Endothelial cell (in vitro differentiated cells): ENCODE data around the gene BACH2. TPM values are rescaled to one million over a fixed set of nuclear protein-coding genes. Genes with fewer than 3 reads are reported as not detected.

Experiments
- DNase-seq: peaks from one replicate; pipeline ENCODE4 v3.0.0; 2021; ENCODE audit warnings: low spot score
- H3K27ac Mint-ChIP-seq: one replicate; pipeline ENCODE4 v1.8.0; 2021; ENCODE audit warnings: mixed read lengths, inconsistent platforms; ENCODE audit not compliant: unreplicated experiment
- H3K27me3 Mint-ChIP-seq: one replicate; pipeline ENCODE4 v1.8.0; 2021; ENCODE audit warnings: mild to moderate bottlenecking, moderate library complexity, mixed read lengths, inconsistent platforms; ENCODE audit not compliant: unreplicated experiment
- H3K36me3 Mint-ChIP-seq: one replicate; pipeline ENCODE4 v1.8.0; 2021; ENCODE audit warnings: mild to moderate bottlenecking, low read depth, mixed read lengths, inconsistent platforms; ENCODE audit not compliant: unreplicated experiment
- H3K4me1 Mint-ChIP-seq: one replicate; pipeline ENCODE4 v1.8.0; 2021; ENCODE audit warnings: mild to moderate bottlenecking, mixed read lengths, inconsistent platforms; ENCODE audit not compliant: unreplicated experiment
- H3K4me3 Mint-ChIP-seq: one replicate; pipeline ENCODE4 v1.8.0; 2021; ENCODE audit warnings: mild to moderate bottlenecking, mixed read lengths, inconsistent platforms; ENCODE audit not compliant: unreplicated experiment
- H3K9me3 Mint-ChIP-seq: one replicate; pipeline ENCODE4 v1.8.0; 2021; ENCODE audit warnings: mixed read lengths, inconsistent platforms; ENCODE audit not compliant: unreplicated experiment
- total RNA-seq: library from RNA; stranded (reverse); fragmentation: NEBNext Ultra II Directional; extraction: Animal tissue kit (Norgen Biotek cat#: 25700); gene quantifications from one replicate; pipeline ENCODE4 v1.2.1, GENCODE V29; 2021; ENCODE audit not compliant: unreplicated experiment
- TF ChIP-seq, protein P1 (sequence below): fragments of 200-600 bp; sonication (generic); IDR thresholded peaks from one replicate; pipeline ENCODE4 v1.5.0; 2021; ENCODE audit warnings: antibody characterized with exemption; ENCODE audit not compliant: unreplicated experiment

Gene BACH2
- total RNA-seq, 1 donor from 2014 or later = 3.9 TPM

DNA sequence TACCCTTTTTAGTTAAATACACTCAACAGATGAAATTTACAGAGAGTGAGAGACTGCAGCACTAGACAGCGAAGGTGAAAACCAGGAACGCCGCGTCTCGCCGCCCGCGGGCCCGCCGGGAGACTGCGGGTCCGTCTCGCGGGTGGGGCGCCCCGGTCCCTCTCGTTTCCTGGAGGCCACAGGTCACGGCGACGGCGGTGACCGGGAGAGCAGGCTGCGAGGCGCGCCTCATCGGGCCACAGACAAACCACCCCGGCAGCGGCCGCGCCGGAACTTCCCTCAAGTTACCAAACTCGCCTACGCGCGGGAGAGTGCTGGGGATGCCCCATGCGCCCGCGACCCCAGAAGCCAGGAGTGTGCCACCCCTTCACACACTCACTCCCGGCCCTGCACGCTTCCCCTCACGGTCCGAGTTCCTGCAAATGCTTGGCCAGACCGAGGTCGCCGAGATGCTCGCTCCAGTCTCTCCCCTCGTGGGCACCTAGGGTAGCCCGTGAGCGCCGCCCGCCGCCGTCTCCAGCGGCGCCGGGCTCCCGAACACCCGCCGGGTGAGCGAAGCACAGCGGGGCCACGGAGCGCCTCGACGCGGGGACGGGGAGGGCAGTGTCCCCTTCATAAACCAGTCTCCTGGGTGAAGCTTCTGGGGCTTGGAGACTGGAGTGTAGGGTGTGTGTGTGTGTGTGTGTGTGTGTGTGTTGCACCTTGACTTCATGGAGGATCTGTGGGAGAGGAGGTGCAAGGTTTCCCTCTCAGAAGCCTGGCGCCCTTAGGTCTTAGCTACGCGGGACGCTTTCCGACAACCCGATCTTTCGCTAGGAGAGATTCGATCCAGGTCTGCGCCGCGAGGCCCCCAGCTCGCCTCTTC, 1.4 kb downstream of the BACH2 start:
- DNase-seq = peak; percentile 42
- Mint-ChIP-seq H3K36me3 (peaks cover 5% of the 10 kb centered on the region), H3K4me1 (peaks cover 10% of the 10 kb centered on the region), H3K4me3 (peak overlapping the region; percentile 88), H3K27ac (no peak overlapping the region), H3K9me3 (no peaks in the 10 kb centered on the region), H3K27me3 (peaks cover 10% of the 10 kb centered on the region)
- TF ChIP-seq, protein P1, sequence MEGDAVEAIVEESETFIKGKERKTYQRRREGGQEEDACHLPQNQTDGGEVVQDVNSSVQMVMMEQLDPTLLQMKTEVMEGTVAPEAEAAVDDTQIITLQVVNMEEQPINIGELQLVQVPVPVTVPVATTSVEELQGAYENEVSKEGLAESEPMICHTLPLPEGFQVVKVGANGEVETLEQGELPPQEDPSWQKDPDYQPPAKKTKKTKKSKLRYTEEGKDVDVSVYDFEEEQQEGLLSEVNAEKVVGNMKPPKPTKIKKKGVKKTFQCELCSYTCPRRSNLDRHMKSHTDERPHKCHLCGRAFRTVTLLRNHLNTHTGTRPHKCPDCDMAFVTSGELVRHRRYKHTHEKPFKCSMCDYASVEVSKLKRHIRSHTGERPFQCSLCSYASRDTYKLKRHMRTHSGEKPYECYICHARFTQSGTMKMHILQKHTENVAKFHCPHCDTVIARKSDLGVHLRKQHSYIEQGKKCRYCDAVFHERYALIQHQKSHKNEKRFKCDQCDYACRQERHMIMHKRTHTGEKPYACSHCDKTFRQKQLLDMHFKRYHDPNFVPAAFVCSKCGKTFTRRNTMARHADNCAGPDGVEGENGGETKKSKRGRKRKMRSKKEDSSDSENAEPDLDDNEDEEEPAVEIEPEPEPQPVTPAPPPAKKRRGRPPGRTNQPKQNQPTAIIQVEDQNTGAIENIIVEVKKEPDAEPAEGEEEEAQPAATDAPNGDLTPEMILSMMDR = no peak

DNA sequence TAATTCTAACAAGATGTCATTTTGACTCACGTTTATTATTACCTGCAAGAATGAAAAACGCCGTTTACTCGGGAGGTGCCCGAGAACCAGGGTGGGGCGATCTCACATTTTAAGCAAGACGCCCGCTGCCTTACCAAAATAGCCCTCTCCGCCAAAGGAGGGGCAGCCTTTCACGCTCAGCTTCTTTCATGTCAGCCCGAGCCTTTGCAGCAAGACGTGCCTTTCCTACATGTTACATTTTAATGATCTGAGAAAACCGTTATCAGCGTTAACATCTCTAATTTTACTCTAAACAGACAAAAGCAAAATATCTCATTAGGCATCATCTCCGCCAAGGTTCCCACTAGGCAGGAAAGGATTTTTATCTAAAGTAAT, 2.0 kb downstream of the BACH2 start:
- Mint-ChIP-seq H3K4me3 (peak overlapping the region; percentile 88), H3K36me3 (peaks cover 5% of the 10 kb centered on the region), H3K27me3 (peaks cover 12% of the 10 kb centered on the region), H3K27ac (no peak overlapping the region), H3K9me3 (no peaks in the 10 kb centered on the region), H3K4me1 (peaks cover 10% of the 10 kb centered on the region)
- TF ChIP-seq, protein P1 = no peak
- DNase-seq = no peak

DNA sequence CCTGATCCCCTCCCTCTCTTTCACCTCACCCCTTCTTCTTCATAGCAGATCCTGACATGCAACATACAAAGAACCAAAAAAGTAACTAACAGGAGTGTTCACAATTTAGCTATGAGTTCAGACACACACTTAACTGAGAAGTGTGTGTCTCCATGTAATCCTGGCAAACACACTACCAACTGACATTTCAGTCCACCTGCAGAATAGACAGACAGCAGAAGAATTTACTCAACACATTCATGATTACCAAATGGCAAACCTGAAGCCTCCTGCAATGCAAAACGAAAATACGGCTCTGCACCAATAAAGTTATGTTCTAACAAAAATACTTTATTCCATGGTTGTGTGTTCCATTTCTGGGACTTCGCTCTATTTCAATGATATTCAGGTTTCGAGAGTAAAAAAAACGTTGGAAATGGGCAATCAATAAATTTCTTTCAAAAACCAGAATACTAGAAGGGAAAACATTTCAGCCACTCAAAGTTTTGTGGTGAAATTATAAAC, 2.6 kb downstream of the BACH2 start:
- Mint-ChIP-seq H3K9me3 (no peaks in the 10 kb centered on the region), H3K27ac (no peak overlapping the region), H3K27me3 (peaks cover 12% of the 10 kb centered on the region), H3K36me3 (peaks cover 5% of the 10 kb centered on the region), H3K4me3 (no peak overlapping the region), H3K4me1 (peaks cover 10% of the 10 kb centered on the region)
- DNase-seq = no peak
- TF ChIP-seq, protein P1 = no peak

DNA sequence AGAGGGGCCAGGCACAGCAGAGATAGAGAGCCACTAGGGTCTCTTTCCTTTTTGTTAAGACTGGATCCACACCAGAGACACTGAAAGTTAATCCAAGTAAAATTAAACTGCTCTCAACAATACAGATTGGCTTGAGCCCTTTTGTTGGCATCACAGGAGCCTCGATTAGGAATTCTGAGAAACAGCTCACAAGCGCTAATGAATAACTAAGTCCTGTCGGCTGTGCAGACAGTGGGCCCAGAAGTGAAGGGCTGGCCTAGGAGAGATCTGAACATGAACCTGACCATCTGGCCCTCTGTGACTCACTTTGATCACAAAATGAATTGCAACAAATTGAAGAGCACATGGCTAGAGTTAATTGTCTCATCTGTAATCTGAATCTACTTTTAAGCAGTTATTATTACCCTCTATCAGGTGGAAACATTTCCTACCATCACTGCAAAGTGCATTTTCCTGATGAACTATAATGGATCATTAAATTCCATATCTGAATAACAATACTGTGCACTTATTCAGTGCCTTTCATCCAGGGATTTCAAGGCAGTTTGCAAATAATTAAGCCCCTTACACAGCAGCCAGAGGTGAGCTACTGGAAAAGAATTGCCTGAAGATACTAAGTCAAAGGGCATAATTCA, 3.2 kb downstream of the BACH2 start:
- Mint-ChIP-seq H3K4me1 (peaks cover 10% of the 10 kb centered on the region), H3K27ac (no peak overlapping the region), H3K9me3 (no peaks in the 10 kb centered on the region), H3K36me3 (peaks cover 5% of the 10 kb centered on the region), H3K4me3 (no peak overlapping the region), H3K27me3 (peaks cover 12% of the 10 kb centered on the region)
- DNase-seq = no peak
- TF ChIP-seq, protein P1 = no peak

DNA sequence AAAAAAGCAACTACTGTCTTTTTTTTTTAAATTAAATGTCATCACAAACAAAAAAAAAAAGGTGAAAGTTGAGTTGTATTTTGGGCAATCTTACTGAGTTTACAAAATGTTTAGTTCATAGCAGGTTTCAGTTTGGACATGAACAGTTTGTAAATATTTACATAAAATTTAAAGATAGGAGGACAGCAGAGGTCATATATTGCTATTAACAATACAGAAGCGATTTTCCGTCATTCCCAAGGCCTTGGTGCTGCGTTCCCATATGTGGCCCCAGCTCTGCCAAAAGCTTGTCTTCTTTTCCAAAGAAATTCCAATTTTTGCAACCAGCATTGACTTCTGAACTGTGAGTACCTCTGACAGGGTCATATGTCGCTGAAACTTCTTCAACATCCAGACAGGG, 5.1 kb downstream of the BACH2 start:
- TF ChIP-seq, protein P1 = no peak
- H3K4me1 Mint-ChIP-seq = peaks cover 7% of the 10 kb centered on the region
- peaks cover 2% of the 10 kb centered on the region for H3K27me3 Mint-ChIP-seq
- H3K4me3 Mint-ChIP-seq = no peak overlapping the region
- no peak overlapping the region for H3K27ac Mint-ChIP-seq
- H3K36me3 Mint-ChIP-seq = no peaks in the 10 kb centered on the region
- no peaks in the 10 kb centered on the region for H3K9me3 Mint-ChIP-seq
- no peak for DNase-seq
